Transverse colon (tissue), 4 donors: ENCODE measurements around the gene ABHD12. TPM values are rescaled to one million over a fixed set of nuclear protein-coding genes. Genes with fewer than 3 reads are reported as not detected.

ENCODE experiments used
- DNase-seq: peaks from one replicate; pipeline ENCODE4 v3.0.0-alpha.2; 2019
- H3K27ac ChIP-seq, 4 donors: fragments of 200-600 bp; sonication (generic); 2 replicates each; pipeline ENCODE4 v1.5.1; 2016 to 2018; ENCODE audit warnings: inconsistent platforms in 4 of 4
- H3K27me3 ChIP-seq: fragments of 200-600 bp; sonication (generic); 2 replicates; pipeline ENCODE4 v1.5.1; 2017; ENCODE audit warnings: inconsistent platforms
- H3K36me3 ChIP-seq, 4 donors: fragments of 200-600 bp; sonication (generic); 2 replicates each; pipeline ENCODE4 v1.5.1; 2017 to 2019; ENCODE audit warnings: inconsistent platforms in 4 of 4
- H3K4me1 ChIP-seq, 4 donors: fragments of 200-600 bp; sonication (generic); 2 replicates each; pipeline ENCODE4 v1.5.1; 2017 to 2020; ENCODE audit warnings: inconsistent platforms in 4 of 4
- H3K4me3 ChIP-seq, 4 donors: fragments of 200-600 bp; sonication (generic); 1 replicate in 1 of 4; 2 replicates in 3 of 4; pipeline versions ENCODE4 v1.5.1 to v1.6.1; 2017 to 2019; ENCODE audit warnings: inconsistent platforms in 4 of 4
- H3K9me3 ChIP-seq, 2 donors: fragments of 200-600 bp; sonication (generic); 2 replicates each; pipeline ENCODE4 v1.5.1; 2017 to 2019; ENCODE audit warnings: inconsistent platforms in 2 of 2
- CTCF ChIP-seq, 5 experiments: fragments of 200-600 bp in 3 of 5; fragments of 450-650 bp in 2 of 5; sonication (generic) in 3 of 5; IDR thresholded peaks; 1 replicate in 2 of 5; 2 replicates in 3 of 5; pipeline ENCODE4 v1.5.1; 2016 to 2017; ENCODE audit warnings: antibody characterized with exemption in 5 of 5, inconsistent platforms in 3 of 5, mild to moderate bottlenecking in 2 of 5, moderate library complexity in 1 of 5
- EP300 ChIP-seq: sonication (generic); formaldehyde crosslinking; IDR thresholded peaks from one replicate; pipeline ENCODE4 v1.6.1; 2017; ENCODE audit warnings: antibody characterized with exemption, low read depth
- POLR2A ChIP-seq: fragments of 450-650 bp; IDR thresholded peaks from one replicate; pipeline ENCODE4 v1.6.1; 2016; ENCODE audit warnings: antibody characterized with exemption, mild to moderate bottlenecking, moderate library complexity
- POLR2AphosphoS5 ChIP-seq, 3 donors: sonication (generic); formaldehyde crosslinking; IDR thresholded peaks; one replicate each; pipeline ENCODE4 v1.6.1; 2016; ENCODE audit warnings: antibody characterized with exemption in 3 of 3
- WGBS, 2 donors: methylation state at CpG; one replicate each; pipeline ENCODE4 v1.1.5; 2018; ENCODE audit warnings: low coverage in 1 of 2; 5-methylcytosine and 5-hydroxymethylcytosine counted together
- in situ Hi-C, 4 donors: fragments of 200-750 bp; cut with MboI; loops; one replicate each; pipeline versions ENCODE4 v1.15.0 to v1.15.1; 2017; ENCODE audit warnings: low sequenced_read_pairs in 3 of 4, low pct_ligation_motif_present in 1 of 4, low pct_unique_long_range_greater_than_20kb in 1 of 4
- intact Hi-C: fragments of 100-400 bp; cut with DNase I; formaldehyde crosslinking; loops from one replicate; pipeline ENCODE4 v1.15.1; 2023; ENCODE audit warnings: low total_unique reads
- total RNA-seq, 4 donors: library from RNA; depleted of rRNA; stranded (reverse); fragments of >200 nt; gene quantifications; one replicate each; pipeline ENCODE4 v1.1.0, GENCODE V29; 2016

The ABHD12 gene
- total RNA-seq, 4 donors from 2014 or later = 67.3 to 103 (median 73.4) TPM

GRCh38 chr20:25378189-25378883 lies 12.3 kb downstream of the ABHD12 start:
- TF ChIP-seq POLR2A = no peak
- no peak for TF ChIP-seq CTCF (IDR thresholded peaks at IDR 0.05)
- TF ChIP-seq EP300 = no peak
- no peak for TF ChIP-seq POLR2AphosphoS5 (IDR thresholded peaks at IDR 0.05)
- Histone ChIP-seq H3K36me3 (no peaks in the 10 kb centered on the region), H3K4me1 (peaks cover 0 to 13% (median 0%) of the 10 kb centered on the region in 4 donors), H3K27ac (no peak overlapping the region), H3K27me3 (no peaks in the 10 kb centered on the region), H3K9me3 (no peaks in the 10 kb centered on the region), H3K4me3 (no peak overlapping the region)
- no peak for DNase-seq
- WGBS, 2 donors = 96 to 98% methylated on average over 5 of the region's 5 CpGs
- in situ Hi-C loops = loop anchor here in 1 of 4 donors (25.0 kb wide), 1 partner anchor 316 kb away; the partner anchor contains the start of gene ACSS1
- intact Hi-C loops = no loop called here

GRCh38 chr20:25376886-25377285 lies 13.7 kb downstream of the ABHD12 start:
- intact Hi-C loops (no loop called here), in situ Hi-C loops (loop anchor here in 1 of 4 donors (25.0 kb wide), 1 partner anchor 315 kb away; the partner anchor contains the start of gene ACSS1)
- TF ChIP-seq POLR2AphosphoS5 (IDR thresholded peaks at IDR 0.05) (no peak), CTCF (IDR thresholded peaks at IDR 0.05) (no peak), POLR2A (no peak), EP300 (no peak)
- 85% methylated on average over 2 of the region's 2 CpGs; no CpG with 5 or more reads in 1 of the 2 donors for WGBS, 2 donors
- DNase-seq = no peak
- H3K9me3 ChIP-seq = no peaks in the 10 kb centered on the region
- no peaks in the 10 kb centered on the region for H3K27me3 ChIP-seq
- no peaks in the 10 kb centered on the region for H3K36me3 ChIP-seq
- H3K27ac ChIP-seq = no peak overlapping the region
- no peak overlapping the region for H3K4me3 ChIP-seq
- peaks cover 0 to 13% (median 0%) of the 10 kb centered on the region in 4 donors for H3K4me1 ChIP-seq

GRCh38 chr20:25376236-25376635 lies 14.4 kb downstream of the ABHD12 start:
- TF ChIP-seq POLR2A (no peak), EP300 (no peak), CTCF (IDR thresholded peaks at IDR 0.05) (no peak), POLR2AphosphoS5 (IDR thresholded peaks at IDR 0.05) (no peak)
- in situ Hi-C loops = loop anchor here in 1 of 4 donors (25.0 kb wide), 1 partner anchor 314 kb away; the partner anchor contains the start of gene ACSS1
- Histone ChIP-seq H3K9me3 (no peaks in the 10 kb centered on the region), H3K27me3 (no peaks in the 10 kb centered on the region), H3K36me3 (no peaks in the 10 kb centered on the region), H3K4me1 (peaks cover 0 to 13% (median 0%) of the 10 kb centered on the region in 4 donors), H3K4me3 (no peak overlapping the region), H3K27ac (no peak overlapping the region)
- DNase-seq = no peak
- intact Hi-C loops = no loop called here
- 83 to 91% methylated on average over 4 of the region's 4 CpGs for WGBS, 2 donors

GRCh38 chr20:25374842-25375241 lies 15.8 kb downstream of the ABHD12 start:
- no peaks in the 10 kb centered on the region for H3K9me3 ChIP-seq
- peaks cover 0 to 13% (median 0%) of the 10 kb centered on the region in 4 donors for H3K4me1 ChIP-seq
- in situ Hi-C loops (loop anchor here in 1 of 4 donors (25.0 kb wide), 1 partner anchor 313 kb away; the partner anchor contains the start of gene ACSS1), intact Hi-C loops (no loop called here)
- WGBS, 2 donors = 57 to 95% methylated on average over 1 to 2 of the region's 2 CpGs
- H3K27ac ChIP-seq = no peak overlapping the region
- H3K27me3 ChIP-seq = no peaks in the 10 kb centered on the region
- no peaks in the 10 kb centered on the region for H3K36me3 ChIP-seq
- TF ChIP-seq POLR2A = no peak
- no peak for TF ChIP-seq EP300
- no peak for TF ChIP-seq POLR2AphosphoS5 (IDR thresholded peaks at IDR 0.05)
- no peak for TF ChIP-seq CTCF (IDR thresholded peaks at IDR 0.05)
- no peak overlapping the region for H3K4me3 ChIP-seq
- no peak for DNase-seq
